ENCODE results near the gene ZSWIM8. TPM values are rescaled to one million over a fixed set of nuclear protein-coding genes. Genes with fewer than 3 reads are reported as not detected.
"Not testable (repeated sequence)": the region's sequence is repeated elsewhere in the genome, so short reads cannot be mapped to it uniquely, and the experiment has no call there.

The ZSWIM8 gene
- 100 to 1,000 TPM in 2 of 8 experiments, 10 to 100 TPM in 6; 48.2 to 140 (median 81.5) TPM for total RNA-seq

DNA sequence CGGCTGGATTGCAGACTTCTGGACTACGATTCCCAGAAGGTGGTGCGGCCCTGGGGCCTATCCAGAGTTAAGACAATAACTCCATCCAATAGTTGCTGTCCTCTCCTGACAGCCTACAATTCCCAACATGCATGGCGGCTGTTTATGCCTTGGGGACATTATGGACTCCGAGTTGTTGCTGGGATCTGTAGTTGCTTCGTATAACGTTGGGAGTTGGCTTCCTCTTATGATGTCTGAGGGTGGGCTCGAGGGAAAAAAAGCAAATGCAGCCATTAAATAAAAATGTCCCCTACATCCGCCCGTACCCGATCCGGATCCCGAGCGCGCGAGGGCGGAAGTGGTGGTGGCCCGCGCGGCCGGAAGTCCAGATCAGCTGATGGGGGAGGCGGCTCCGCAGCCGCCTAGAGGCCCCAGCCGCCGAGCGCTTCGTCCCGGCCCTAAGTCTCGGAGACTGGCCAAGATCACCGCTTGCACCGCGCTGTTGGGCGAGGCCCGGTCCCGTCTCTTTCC lies at the start of gene ZSWIM8:
TSS of gene ZSWIM8 (plus strand) at position 396 of the 510 bp plus-strand sequence. CDS start 273 bp downstream, outside the sequence.
- Histone ChIP-seq H3K4me1 (replicated peaks in 1 of 2) (peaks cover 18 to 29% of the 10 kb centered on the region in 2 donors), H3K27ac (peak within 1 kb of the TSS; percentile 75 to 86), H3K4me3 (peak within 1 kb of the TSS; percentile 54 to 95 (median 91))
- peak; percentile 76 to 92 (median 90) for ATAC-seq (replicated peaks in 6 of 8)
- in situ Hi-C loops (cut with MboI; ENCODE audit: low pct_unique_long_range_greater_than_20kb in 2 of 9, low sequenced_read_pairs in 9 of 9, unreplicated experiment in 9 of 9): no loop called here
- 0 to 2% (median 0%) methylated on average over 1 to 10 of the region's 36 CpGs; no CpG with 5 or more reads in 3 of the 10 experiments for WGBS, 10 experiments

DNA sequence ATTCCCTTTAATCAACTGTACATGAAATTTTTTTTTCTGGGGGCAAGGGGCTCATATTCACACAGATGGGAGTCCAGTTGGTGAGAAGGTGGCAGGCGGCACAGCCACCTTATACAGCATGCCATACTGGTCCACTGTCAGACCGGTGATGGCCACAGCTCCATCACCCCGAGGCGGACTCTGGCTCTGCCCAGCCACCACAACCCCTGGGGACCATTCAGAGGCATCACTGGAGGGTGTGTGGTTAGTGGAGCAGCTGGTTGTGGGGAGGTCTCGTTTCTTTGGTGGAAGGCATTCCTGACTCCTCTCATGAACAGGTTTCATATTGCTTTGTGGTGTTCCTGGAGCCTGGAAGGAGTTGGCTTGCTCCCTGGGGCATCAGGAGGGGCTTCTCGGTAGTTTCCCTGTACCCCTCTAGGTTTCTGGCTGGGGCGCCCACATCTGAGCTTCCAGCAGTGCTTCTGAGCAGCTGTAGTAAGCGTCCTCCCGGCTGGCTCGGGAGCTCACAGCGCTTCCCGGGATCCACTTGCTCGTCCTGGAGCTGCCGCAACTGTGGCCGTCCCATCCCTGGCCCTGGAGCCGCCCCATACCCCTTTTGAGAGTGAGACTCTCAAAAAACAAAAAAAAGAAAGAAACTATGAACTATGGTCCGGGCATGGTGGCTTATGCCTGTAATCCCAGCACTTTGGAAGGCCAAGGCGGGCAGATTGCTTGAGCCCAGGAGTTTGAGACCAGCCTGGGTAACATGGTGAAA lies 44.7 kb upstream of the ZSWIM8 start:
- ATAC-seq (replicated peaks in 6 of 8); H3K4me3 ChIP-seq; in situ Hi-C loops (cut with MboI; ENCODE audit: low pct_unique_long_range_greater_than_20kb in 2 of 9, low sequenced_read_pairs in 9 of 9, unreplicated experiment in 9 of 9); H3K27ac ChIP-seq: not testable (repeated sequence)
- peaks cover 16 to 19% of the 10 kb centered on the region in 2 donors for H3K4me1 ChIP-seq (replicated peaks in 1 of 2)
- WGBS, 10 experiments: 70 to 100% (median 92%) methylated on average over 1 to 3 of the region's 18 CpGs; no CpG with 5 or more reads in 6 of the 10 experiments

- Histone ChIP-seq H3K4me1 (replicated peaks in 1 of 2) (peaks cover 19 to 26% of the 10 kb centered on the region in 2 donors), H3K4me3 (no peak overlapping the region), H3K27ac (peak overlapping the region; percentile 97 to 98)
- no peak for ATAC-seq (replicated peaks in 6 of 8)
- 48 to 100% (median 83%) methylated on average over 1 to 5 of the region's 5 CpGs; no CpG with 5 or more reads in 2 of the 10 experiments for WGBS, 10 experiments
- in situ Hi-C loops (cut with MboI; ENCODE audit: low pct_unique_long_range_greater_than_20kb in 2 of 9, low sequenced_read_pairs in 9 of 9, unreplicated experiment in 9 of 9): no loop called here
These were observed 43.0 kb upstream of the ZSWIM8 start for GRCh38 chr10:73742454-73742734.

DNA sequence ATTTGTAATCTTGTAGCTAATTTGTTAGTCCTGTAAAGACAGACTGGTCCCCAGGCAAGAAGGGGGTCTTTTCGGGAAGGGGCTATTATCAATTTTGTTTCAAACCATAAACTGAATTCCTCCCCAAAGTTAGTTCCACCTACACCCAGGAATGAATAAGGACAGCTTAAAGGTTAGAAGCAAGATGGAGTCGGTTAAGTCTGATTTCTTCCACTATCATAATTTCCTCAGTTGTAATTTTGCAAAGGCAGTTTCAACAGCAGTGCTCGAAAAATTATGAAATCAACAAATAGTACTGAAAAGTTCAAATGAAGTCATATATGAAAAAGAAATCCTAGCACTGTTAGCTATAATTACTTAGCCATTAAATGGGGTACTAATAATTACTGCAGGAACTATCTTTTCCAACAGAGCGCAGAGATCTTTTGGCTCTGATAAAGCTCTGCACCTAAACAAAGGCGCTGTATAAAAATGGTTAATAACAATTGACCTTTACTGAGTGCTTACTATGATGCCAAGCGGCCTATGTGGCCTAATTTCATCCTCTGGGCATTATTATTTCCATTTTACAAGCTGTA lies 42.0 kb upstream of the ZSWIM8 start:
- Histone ChIP-seq H3K4me1 (replicated peaks in 1 of 2) (peaks cover 19 to 26% of the 10 kb centered on the region in 2 donors), H3K4me3 (peak overlapping the region; percentile 51 to 79 (median 73)), H3K27ac (peak overlapping the region; percentile 97 to 98)
- in situ Hi-C loops (cut with MboI; ENCODE audit: low pct_unique_long_range_greater_than_20kb in 2 of 9, low sequenced_read_pairs in 9 of 9, unreplicated experiment in 9 of 9): no loop called here
- no peak for ATAC-seq (replicated peaks in 6 of 8)
- WGBS, 10 experiments: 0 to 67% (median 22%) methylated on average over 1 to 6 of the region's 6 CpGs

DNA sequence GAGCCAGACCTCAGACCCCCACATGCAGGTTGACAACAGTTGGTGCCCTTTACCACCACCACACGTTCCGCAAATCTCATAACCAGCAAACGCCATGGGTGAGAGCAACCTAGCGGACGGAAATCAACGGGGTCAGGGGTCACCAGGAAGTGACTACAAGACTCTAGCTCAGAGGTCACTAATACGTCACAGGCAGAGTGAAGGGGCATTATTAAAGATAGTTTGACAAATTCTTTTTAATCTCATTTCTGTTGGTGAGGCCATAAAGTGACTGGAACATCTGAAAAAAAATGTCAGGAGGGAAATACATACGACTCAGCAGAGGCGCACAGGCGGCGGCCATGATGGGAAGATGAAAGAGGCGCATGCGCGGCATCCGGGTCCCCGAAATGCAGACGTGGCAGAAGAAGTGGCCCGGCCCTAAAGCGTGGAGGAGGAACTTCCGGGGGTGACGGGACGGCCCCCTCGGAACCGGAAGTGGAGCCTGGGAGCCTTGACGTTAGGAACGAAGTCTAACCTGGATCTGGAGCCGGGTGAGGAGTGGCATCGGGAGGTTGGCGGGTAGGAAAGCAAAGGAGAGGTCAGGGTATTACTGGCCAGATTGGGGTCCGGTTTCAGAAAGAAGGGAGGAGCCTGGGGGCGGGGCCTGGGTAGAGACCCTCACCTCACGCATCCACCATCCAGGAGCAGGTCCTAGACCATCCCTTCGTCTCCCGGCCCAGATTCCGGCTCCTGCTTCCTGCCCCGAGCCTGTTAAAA lies 41.3 kb upstream of the ZSWIM8 start, which contains the start of gene SEC24C:
TSS of gene SEC24C (plus strand) at position 468 of the 759 bp plus-strand sequence. CDS start 2,461 bp downstream, outside the sequence.
- H3K4me1 ChIP-seq (replicated peaks in 1 of 2): peaks cover 19 to 26% of the 10 kb centered on the region in 2 donors
- in situ Hi-C loops (cut with MboI; ENCODE audit: low pct_unique_long_range_greater_than_20kb in 2 of 9, low sequenced_read_pairs in 9 of 9, unreplicated experiment in 9 of 9): no loop called here
- peak within 1 kb of the TSS; percentile 51 to 79 (median 73) for H3K4me3 ChIP-seq
- WGBS, 10 experiments: 0 to 22% (median 1%) methylated on average over 1 to 26 of the region's 36 CpGs; no CpG with 5 or more reads in 1 of the 10 experiments
- peak; percentile 92 to 96 (median 93) for ATAC-seq (replicated peaks in 6 of 8)
- peak within 1 kb of the TSS; percentile 97 to 98 for H3K27ac ChIP-seq

- Histone ChIP-seq H3K4me1 (replicated peaks in 1 of 2) (peaks cover 19 to 30% of the 10 kb centered on the region in 2 donors), H3K4me3 (peak overlapping the region; percentile 51 to 79 (median 73)), H3K27ac (peak overlapping the region; percentile 97 to 98)
- ATAC-seq (replicated peaks in 6 of 8): peak; percentile 42 to 66 (median 48)
- 0 to 15% (median 0%) methylated on average over 1 to 9 of the region's 10 CpGs; no CpG with 5 or more reads in 4 of the 10 experiments for WGBS, 10 experiments
- in situ Hi-C loops (cut with MboI; ENCODE audit: low pct_unique_long_range_greater_than_20kb in 2 of 9, low sequenced_read_pairs in 9 of 9, unreplicated experiment in 9 of 9): no loop called here
These were observed 40.8 kb upstream of the ZSWIM8 start for GRCh38 chr10:73744664-73744975.

GRCh38 chr10:73746721-73747120 lies 38.7 kb upstream of the ZSWIM8 start:
- H3K4me1 ChIP-seq (replicated peaks in 1 of 2): peaks cover 19 to 31% of the 10 kb centered on the region in 2 donors
- H3K4me3 ChIP-seq: no peak overlapping the region
- in situ Hi-C loops (cut with MboI; ENCODE audit: low pct_unique_long_range_greater_than_20kb in 2 of 9, low sequenced_read_pairs in 9 of 9, unreplicated experiment in 9 of 9): no loop called here
- no peak overlapping the region for H3K27ac ChIP-seq
- WGBS, 10 experiments: 67 to 100% (median 100%) methylated on average over 1 to 2 of the region's 2 CpGs; no CpG with 5 or more reads in 4 of the 10 experiments
- no peak for ATAC-seq (replicated peaks in 6 of 8)

DNA sequence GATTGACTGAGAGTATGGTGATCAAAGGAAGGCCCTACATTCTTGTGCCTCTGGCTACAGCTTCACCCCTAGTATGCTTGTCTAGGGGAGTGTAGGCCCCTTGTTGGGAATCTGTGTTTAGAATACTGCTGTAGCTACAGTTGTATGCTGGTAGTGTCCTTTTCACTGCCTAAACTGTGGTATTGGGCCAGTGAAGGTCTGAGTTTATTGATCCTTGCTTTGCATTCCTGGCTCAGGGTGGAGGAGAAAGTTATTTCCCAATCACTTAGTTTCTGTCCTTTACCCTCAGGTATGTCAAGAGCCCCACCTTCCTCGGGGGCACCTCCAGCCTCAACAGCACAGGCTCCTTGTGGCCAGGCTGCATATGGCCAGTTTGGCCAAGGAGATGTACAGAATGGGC lies 34.6 kb upstream of the ZSWIM8 start:
- no peak for ATAC-seq (replicated peaks in 6 of 8)
- H3K4me3 ChIP-seq: no peak overlapping the region
- H3K27ac ChIP-seq: no peak overlapping the region
- in situ Hi-C loops (cut with MboI; ENCODE audit: low pct_unique_long_range_greater_than_20kb in 2 of 9, low sequenced_read_pairs in 9 of 9, unreplicated experiment in 9 of 9): no loop called here
- peaks cover 1 to 10% of the 10 kb centered on the region in 2 donors for H3K4me1 ChIP-seq (replicated peaks in 1 of 2)
- WGBS, 10 experiments: no CpG with 5 or more reads among the region's 1 CpG

GRCh38 chr10:73756183-73756582 lies 29.2 kb upstream of the ZSWIM8 start:
- WGBS, 10 experiments: 67 to 100% (median 100%) methylated on average over 1 of the region's 1 CpG; no CpG with 5 or more reads in 5 of the 10 experiments
- Histone ChIP-seq H3K4me3 (no peak overlapping the region), H3K4me1 (replicated peaks in 1 of 2) (no peaks in the 10 kb centered on the region), H3K27ac (no peak overlapping the region)
- no peak for ATAC-seq (replicated peaks in 6 of 8)
- in situ Hi-C loops (cut with MboI; ENCODE audit: low pct_unique_long_range_greater_than_20kb in 2 of 9, low sequenced_read_pairs in 9 of 9, unreplicated experiment in 9 of 9): no loop called here

DNA sequence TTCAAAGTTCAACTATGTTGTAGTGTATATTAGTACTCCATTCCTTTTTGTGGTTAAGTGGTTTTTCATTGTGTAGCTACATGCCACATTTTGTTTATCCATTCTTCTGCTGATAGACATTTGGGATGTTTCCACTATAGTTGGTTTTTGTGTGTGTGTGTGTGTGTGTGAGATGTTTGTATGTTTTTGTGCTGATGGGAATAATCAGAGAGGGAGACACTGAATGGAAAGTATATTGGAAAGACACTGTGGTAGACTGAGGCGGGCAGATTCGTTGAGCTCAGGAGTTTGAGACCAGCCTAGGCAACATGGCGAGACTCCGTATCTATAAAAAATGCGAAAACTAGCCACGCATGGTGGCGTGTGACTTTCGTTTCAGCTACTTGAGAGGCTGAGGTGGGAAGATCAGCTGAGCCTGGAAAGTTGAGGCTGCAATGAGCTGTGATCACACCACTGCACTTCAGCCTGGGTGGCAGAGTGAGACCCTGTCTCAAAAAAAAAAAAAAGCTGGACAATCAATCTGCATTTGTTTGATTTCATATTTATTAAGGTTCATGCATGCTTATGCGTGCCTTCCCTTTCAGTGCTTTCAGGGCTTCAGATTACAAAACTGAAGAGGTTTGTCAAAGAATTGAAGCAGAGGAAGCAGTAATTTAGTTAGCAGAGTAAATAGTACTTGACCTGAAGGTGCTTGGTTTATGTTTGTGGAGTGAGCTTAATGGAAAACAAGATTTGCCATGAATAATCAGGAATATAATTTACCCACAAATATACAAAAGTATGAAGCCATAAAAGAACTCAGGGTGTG lies 26.5 kb upstream of the ZSWIM8 start:
- ATAC-seq (replicated peaks in 6 of 8): peak in 1 of 8 experiments; percentile 30

DNA sequence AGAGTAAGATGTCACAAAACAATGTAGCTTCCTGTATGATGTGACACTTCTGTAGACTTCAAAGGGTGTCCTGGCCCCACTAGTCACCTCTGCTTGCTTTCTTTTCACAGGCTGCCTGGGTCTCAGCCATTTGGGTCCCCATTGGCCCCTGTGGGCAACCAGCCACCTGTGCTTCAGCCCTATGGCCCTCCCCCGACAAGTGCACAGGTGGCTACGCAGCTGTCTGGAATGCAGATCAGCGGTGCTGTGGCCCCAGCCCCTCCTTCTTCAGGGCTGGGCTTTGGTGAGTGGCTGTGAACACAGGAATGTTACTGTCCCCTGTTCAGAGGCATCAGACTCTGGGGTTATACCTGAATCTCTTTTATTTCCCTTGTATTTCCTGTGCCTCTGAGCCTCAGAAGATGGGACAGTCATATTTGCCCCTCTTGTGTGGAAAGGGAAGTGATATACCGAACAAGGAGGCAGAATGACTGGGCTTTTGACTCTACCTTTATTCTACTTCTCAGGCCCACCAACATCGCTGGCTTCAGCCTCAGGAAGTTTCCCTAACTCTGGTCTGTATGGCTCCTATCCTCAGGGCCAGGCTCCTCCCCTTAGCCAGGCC lies 25.8 kb upstream of the ZSWIM8 start:
- H3K4me3 ChIP-seq: no peak overlapping the region
- no peak overlapping the region for H3K27ac ChIP-seq
- peak in 1 of 8 experiments; percentile 16 for ATAC-seq (replicated peaks in 6 of 8)
- 64 to 100% (median 91%) methylated on average over 1 to 4 of the region's 5 CpGs; no CpG with 5 or more reads in 3 of the 10 experiments for WGBS, 10 experiments
- no peaks in the 10 kb centered on the region for H3K4me1 ChIP-seq (replicated peaks in 1 of 2)
- in situ Hi-C loops (cut with MboI; ENCODE audit: low pct_unique_long_range_greater_than_20kb in 2 of 9, low sequenced_read_pairs in 9 of 9, unreplicated experiment in 9 of 9): no loop called here

More for the DNA sequence above, 26.5 kb upstream of the ZSWIM8 start:
- 81 to 100% (median 94%) methylated on average over 1 to 9 of the region's 9 CpGs; no CpG with 5 or more reads in 3 of the 10 experiments for whole genome bisulfite sequencing, 10 experiments
- in situ Hi-C loops (cut with MboI; ENCODE audit: low pct_unique_long_range_greater_than_20kb in 2 of 9, low sequenced_read_pairs in 9 of 9, unreplicated experiment in 9 of 9): no loop called here
- no peak overlapping the region for H3K27ac ChIP-seq
- no peaks in the 10 kb centered on the region for H3K4me1 ChIP-seq (replicated peaks in 1 of 2)
- no peak overlapping the region for H3K4me3 ChIP-seq

DNA sequence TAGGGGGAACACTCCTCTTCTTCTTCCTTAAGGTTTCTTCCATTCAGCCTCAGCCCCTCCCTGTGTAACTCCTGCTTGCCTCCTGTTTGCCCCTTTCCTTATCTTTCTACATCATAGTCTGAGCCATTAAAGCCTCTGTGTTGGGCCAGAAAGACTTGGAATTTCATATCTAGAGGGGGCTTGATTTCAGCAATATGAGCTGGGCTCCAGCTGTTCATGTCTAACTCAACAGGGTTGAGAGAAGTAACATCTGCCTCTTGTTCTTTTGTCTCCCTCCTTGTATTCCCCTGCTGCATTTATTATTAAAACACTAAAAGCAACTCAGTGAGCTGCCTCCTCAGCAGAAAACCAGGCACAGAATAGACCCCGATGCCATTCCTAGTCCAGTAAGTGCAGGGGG lies 23.6 kb upstream of the ZSWIM8 start:
- 80 to 100% (median 100%) methylated on average over 1 of the region's 1 CpG; no CpG with 5 or more reads in 5 of the 10 experiments for WGBS, 10 experiments
- ATAC-seq (replicated peaks in 6 of 8): no peak
- Histone ChIP-seq H3K4me1 (replicated peaks in 1 of 2) (no peaks in the 10 kb centered on the region), H3K27ac (no peak overlapping the region), H3K4me3 (no peak overlapping the region)
- in situ Hi-C loops (cut with MboI; ENCODE audit: low pct_unique_long_range_greater_than_20kb in 2 of 9, low sequenced_read_pairs in 9 of 9, unreplicated experiment in 9 of 9): no loop called here

All from motor neuron (in vitro differentiated cells).